GM23248 (cell line): ENCODE results near the gene PAPPA. TPM values are rescaled to one million over a fixed set of nuclear protein-coding genes. Genes with fewer than 3 reads are reported as not detected.
A peak's percentile ranks its signal among the peaks of the same experiment; 100 is the strongest.

ENCODE experiments used
- DNase-seq: peaks from one replicate; pipeline ENCODE4 v3.0.0-alpha.2; 2015
- H2AFZ ChIP-seq: fragments of 200-600 bp; sonication (generic); 2 replicates; pipeline ENCODE4 v1.6.1; 2016; ENCODE audit warnings: antibody characterized with exemption
- H3F3A ChIP-seq: fragments of 200-600 bp; sonication (generic); 2 replicates; pipeline ENCODE4 v1.6.1; 2016; ENCODE audit warnings: mild to moderate bottlenecking, antibody characterized with exemption, mixed run types; ENCODE audit not compliant: insufficient read depth
- H3K27ac ChIP-seq: fragments of 200-600 bp; sonication (generic); 2 replicates; pipeline ENCODE4 v1.5.1; 2016; ENCODE audit warnings: mild to moderate bottlenecking
- H3K27me3 ChIP-seq: fragments of 200-600 bp; sonication (generic); replicated peaks from 2 replicates; pipeline ENCODE4 v1.6.1; 2016; ENCODE audit warnings: mild to moderate bottlenecking; ENCODE audit not compliant: insufficient read depth
- H3K36me3 ChIP-seq: fragments of 200-600 bp; sonication (generic); 2 replicates; pipeline ENCODE4 v1.6.1; 2016; ENCODE audit warnings: low read depth, mild to moderate bottlenecking
- H3K4me1 ChIP-seq: fragments of 200-600 bp; sonication (generic); 2 replicates; pipeline ENCODE4 v1.6.1; 2016; ENCODE audit warnings: mild to moderate bottlenecking; ENCODE audit not compliant: insufficient read depth
- H3K4me2 ChIP-seq: fragments of 200-600 bp; sonication (generic); one replicate; pipeline ENCODE4 v1.6.1; 2016; ENCODE audit warnings: mild to moderate bottlenecking; ENCODE audit not compliant: unreplicated experiment
- H3K4me3 ChIP-seq: fragments of 200-600 bp; sonication (generic); 2 replicates; pipeline ENCODE4 v1.5.1; 2016; ENCODE audit warnings: mild to moderate bottlenecking
- H3K79me2 ChIP-seq: fragments of 200-600 bp; sonication (generic); 2 replicates; pipeline ENCODE4 v1.6.1; 2016; ENCODE audit warnings: mild to moderate bottlenecking; ENCODE audit not compliant: insufficient read depth
- H3K9ac ChIP-seq: fragments of 200-600 bp; sonication (generic); 2 replicates; pipeline ENCODE4 v1.6.1; 2016; ENCODE audit warnings: mild to moderate bottlenecking
- H3K9me2 ChIP-seq: fragments of 200-600 bp; sonication (generic); 2 replicates; pipeline ENCODE4 v1.6.1; 2016; ENCODE audit warnings: mixed run types, mild to moderate bottlenecking, moderate library complexity; ENCODE audit not compliant: insufficient read depth
- H3K9me3 ChIP-seq: fragments of 200-600 bp; sonication (generic); one replicate; pipeline ENCODE4 v1.6.1; 2017; ENCODE audit warnings: low read depth
- H4K20me1 ChIP-seq: fragments of 200-600 bp; sonication (generic); 2 replicates; pipeline ENCODE4 v1.6.0; 2016; ENCODE audit not compliant: insufficient read depth
- EZH2 ChIP-seq: fragments of 200-600 bp; sonication (generic); IDR thresholded peaks from 2 replicates; pipeline ENCODE4 v1.6.1; 2018; ENCODE audit warnings: antibody characterized with exemption, mild to moderate bottlenecking; ENCODE audit not compliant: insufficient read depth, poor library complexity, severe bottlenecking
- EZH2phosphoT487 ChIP-seq: fragments of 200-600 bp; sonication (generic); IDR thresholded peaks from 2 replicates; pipeline ENCODE4 v1.6.1; 2018; ENCODE audit warnings: antibody characterized with exemption, moderate library complexity, mild to moderate bottlenecking, low read depth; ENCODE audit not compliant: insufficient read depth
- WGBS, 2 experiments: methylation state at CpG; one replicate each; pipeline ENCODE4 v1.1.6; 2015 to 2017; ENCODE audit warnings: low lambda C conversion rate in 2 of 2, low coverage in 1 of 2; ENCODE audit errors: missing lambda C conversion rate in 2 of 2; 5-methylcytosine and 5-hydroxymethylcytosine counted together
- in situ Hi-C: fragments of 300-500 bp; cut with MboI; formaldehyde crosslinking; loops from 2 replicates; pipeline ENCODE4 v1.15.0; 2020
- polyA plus RNA-seq: library from polyadenylated mRNA; unstranded; fragments of >200 nt; fragmentation: Nextera tagmentation; extraction: Ambion mirVana; gene quantifications from 2 replicates; pipeline ENCODE4 v1.2.1, GENCODE V29; 2016
- total RNA-seq: library from RNA; depleted of rRNA; stranded (reverse); fragments of >200 nt; shearing (Covaris generic); gene quantifications from 2 replicates; pipeline ENCODE4 v1.2.3, GENCODE V29; 2014

Gene PAPPA
- total and polyA plus RNA-seq, 2 experiments from 2014 or later, result 8.7 to 30.3 TPM

DNA sequence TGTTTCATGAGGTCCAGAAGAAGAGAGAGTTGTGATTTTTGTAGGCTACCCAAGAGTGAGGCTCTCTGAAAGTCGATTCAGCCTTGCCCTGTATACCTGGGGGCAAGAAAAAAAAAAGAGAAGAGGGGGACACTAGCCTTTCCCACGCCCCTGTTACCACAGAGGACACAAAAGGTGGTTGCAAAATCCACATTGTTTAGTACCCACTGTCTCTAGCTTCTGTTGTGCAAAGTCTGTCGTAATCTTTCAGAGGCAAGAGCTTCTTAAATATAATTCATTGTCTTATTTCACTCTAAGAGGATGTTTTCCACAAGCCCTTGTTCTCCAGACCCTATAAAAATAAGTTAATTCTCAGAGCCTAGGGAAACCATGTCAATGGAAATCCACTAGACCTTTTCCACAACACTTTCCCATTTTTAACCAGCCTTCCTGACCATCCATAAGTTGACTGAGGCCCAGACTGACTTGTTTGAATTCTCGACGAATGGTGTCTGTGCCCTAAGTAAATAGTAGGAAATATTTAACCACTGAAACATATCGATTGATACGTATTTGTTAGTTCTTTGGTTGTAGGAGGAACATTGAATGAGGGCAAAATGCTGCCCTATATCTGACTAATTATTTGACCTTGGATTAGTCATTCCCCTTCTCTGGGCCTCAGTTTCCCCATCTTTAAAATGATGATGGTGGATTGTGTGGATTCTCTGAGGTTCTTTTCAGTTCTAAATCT lies 182.7 kb downstream of the PAPPA start:
- no peaks in the 10 kb centered on the region for H3K9me2 ChIP-seq
- no peaks in the 10 kb centered on the region for H3K9me3 ChIP-seq
- in situ Hi-C loops, result no loop called here
- 0 out of 2 replicates have a peak overlapping the region, but pooled peaks have one; percentile 8 for H3K27ac ChIP-seq
- H3K79me2 ChIP-seq, result no peaks in the 10 kb centered on the region
- no peak for TF ChIP-seq EZH2phosphoT487
- TF ChIP-seq EZH2, result no peak
- peaks cover 11% of the 10 kb centered on the region for H3K4me1 ChIP-seq
- peaks cover 13% of the 10 kb centered on the region for H3F3A ChIP-seq
- H3K9ac ChIP-seq, result no peak overlapping the region
- no peak overlapping the region for H3K4me3 ChIP-seq
- no peaks in the 10 kb centered on the region for H4K20me1 ChIP-seq
- H3K27me3 ChIP-seq, result no peaks in the 10 kb centered on the region
- peak; percentile 47 for DNase-seq
- no peak overlapping the region for H3K4me2 ChIP-seq
- no peak overlapping the region for H2AFZ ChIP-seq
- H3K36me3 ChIP-seq, result peaks cover 48% of the 10 kb centered on the region
- WGBS, 2 experiments, result 86 to 91% methylated on average over 7 of the region's 7 CpGs

DNA sequence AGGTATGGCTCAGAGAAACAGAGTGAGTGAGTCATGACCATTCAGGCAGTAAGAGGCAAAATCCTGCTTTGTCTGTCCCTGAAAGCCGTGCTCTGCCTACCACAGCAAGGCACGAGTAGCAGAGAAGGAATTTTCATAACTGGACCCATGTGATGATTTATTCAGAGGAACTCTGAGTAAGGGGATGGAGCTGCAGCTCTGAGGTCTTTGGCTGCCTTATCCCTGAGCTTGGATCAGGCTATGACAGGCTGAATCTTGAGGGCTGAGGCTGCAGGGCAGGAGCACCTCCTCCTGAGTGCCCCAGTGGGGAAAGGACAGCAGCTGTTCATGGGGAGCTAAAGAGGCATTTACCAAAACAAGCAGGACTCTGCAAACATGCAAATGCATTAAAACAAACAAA lies 183.4 kb downstream of the PAPPA start:
- Histone ChIP-seq H2AFZ (no peak overlapping the region), H4K20me1 (no peaks in the 10 kb centered on the region), H3K79me2 (no peaks in the 10 kb centered on the region), H3K4me1 (peaks cover 11% of the 10 kb centered on the region), H3K9me2 (no peaks in the 10 kb centered on the region), H3F3A (peaks cover 13% of the 10 kb centered on the region), H3K36me3 (peaks cover 50% of the 10 kb centered on the region), H3K9me3 (no peaks in the 10 kb centered on the region), H3K4me3 (no peak overlapping the region), H3K27ac (peak overlapping the region; percentile 28; the same call in 1 of the 2 replicates), H3K27me3 (no peaks in the 10 kb centered on the region), H3K9ac (0 out of 2 replicates have a peak overlapping the region, but pooled peaks have one; percentile 24), H3K4me2 (no peak overlapping the region)
- in situ Hi-C loops, result no loop called here
- peak; percentile 74 for DNase-seq
- 19 to 32% methylated on average over 2 of the region's 2 CpGs for WGBS, 2 experiments
- no peak for TF ChIP-seq EZH2

DNA sequence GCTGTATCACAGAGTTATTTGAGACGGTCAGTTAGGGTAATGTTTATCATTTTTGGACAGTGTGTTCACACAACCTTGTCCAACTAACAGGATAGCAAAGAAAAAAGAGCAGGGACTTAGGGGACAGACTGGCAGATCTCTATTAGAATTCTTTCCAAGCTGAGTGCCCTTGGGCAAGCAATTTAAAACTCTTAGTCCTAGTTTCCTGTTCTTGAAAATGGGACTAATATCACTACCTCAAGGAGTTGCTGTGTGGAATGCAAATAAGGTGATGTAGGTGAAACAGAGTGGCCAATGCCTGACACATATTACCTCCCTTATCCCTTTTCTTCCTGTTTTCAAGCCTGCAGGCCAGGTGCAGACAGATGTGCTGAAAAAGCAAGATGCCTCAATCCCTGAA lies 186.7 kb downstream of the PAPPA start:
- no peak overlapping the region for H3K9ac ChIP-seq
- peaks cover 44% of the 10 kb centered on the region for H3K36me3 ChIP-seq
- no peaks in the 10 kb centered on the region for H3K9me2 ChIP-seq
- no peaks in the 10 kb centered on the region for H4K20me1 ChIP-seq
- no peaks in the 10 kb centered on the region for H3K79me2 ChIP-seq
- H3K4me2 ChIP-seq, result no peak overlapping the region
- H3K4me1 ChIP-seq, result peaks cover 11% of the 10 kb centered on the region
- H3K27me3 ChIP-seq, result no peaks in the 10 kb centered on the region
- H3F3A ChIP-seq, result peaks cover 13% of the 10 kb centered on the region
- H3K9me3 ChIP-seq, result no peaks in the 10 kb centered on the region
- no peak for DNase-seq
- H3K27ac ChIP-seq, result no peak overlapping the region
- H3K4me3 ChIP-seq, result no peak overlapping the region
- TF ChIP-seq EZH2phosphoT487 (no peak), EZH2 (no peak)
- 63 to 83% methylated on average over 1 of the region's 1 CpG for WGBS, 2 experiments
- in situ Hi-C loops, result no loop called here
- no peak overlapping the region for H2AFZ ChIP-seq

DNA sequence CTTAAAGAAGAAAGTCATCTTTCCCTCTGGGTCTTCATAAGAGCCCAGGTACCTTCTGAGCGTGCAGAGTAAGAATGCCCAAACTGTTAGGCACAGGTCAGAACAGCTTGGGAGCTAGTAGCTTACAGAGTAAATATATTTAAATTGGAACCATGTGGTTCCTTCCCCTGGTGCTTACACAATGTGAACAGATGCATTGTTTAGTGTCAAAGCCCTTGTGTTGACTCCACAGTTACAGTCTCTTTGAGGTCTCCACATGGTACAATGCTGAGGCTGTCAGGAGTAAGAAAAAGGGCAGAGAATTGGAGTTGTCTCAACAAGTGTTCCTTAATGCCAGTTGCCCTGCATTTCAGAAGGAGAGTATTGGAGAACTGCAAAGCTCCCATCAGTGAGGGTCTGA lies 188.5 kb downstream of the PAPPA start:
- Histone ChIP-seq H2AFZ (no peak overlapping the region), H4K20me1 (no peaks in the 10 kb centered on the region), H3K9me3 (no peaks in the 10 kb centered on the region), H3F3A (no peaks in the 10 kb centered on the region; the same call in 1 of the 2 replicates), H3K79me2 (no peaks in the 10 kb centered on the region), H3K4me1 (peaks cover 6% of the 10 kb centered on the region), H3K4me2 (no peak overlapping the region), H3K27me3 (no peaks in the 10 kb centered on the region), H3K4me3 (no peak overlapping the region), H3K36me3 (peaks cover 42% of the 10 kb centered on the region), H3K9ac (no peak overlapping the region), H3K27ac (no peak overlapping the region), H3K9me2 (no peaks in the 10 kb centered on the region)
- TF ChIP-seq EZH2phosphoT487, result no peak
- no peak for TF ChIP-seq EZH2
- no peak for DNase-seq
- WGBS, 2 experiments, result 68 to 73% methylated on average over 1 of the region's 1 CpG
- in situ Hi-C loops, result no loop called here
